ENCODE results near the gene C20orf141. TPM values are rescaled to one million over a fixed set of nuclear protein-coding genes. Genes with fewer than 3 reads are reported as not detected.

The C20orf141 gene
- total RNA-seq, 2 donors from 2014 or later = not detected

- no peaks in the 10 kb centered on the region for H3K4me1 Mint-ChIP-seq
- Histone ChIP-seq H3K27me3 (ENCODE audit: control insufficient read depth, insufficient read depth, low read length, poor library complexity, severe bottlenecking) (no peaks in the 10 kb centered on the region), H3K36me3 (ENCODE audit: control insufficient read depth, insufficient read depth, low read length) (peaks cover 27% of the 10 kb centered on the region), H3K27ac (ENCODE audit: low read depth, low read length) (no peak overlapping the region), H3K9ac (ENCODE audit: extremely low read depth, low read length, poor library complexity, severe bottlenecking) (no peak overlapping the region), H3K9me3 (ENCODE audit: control insufficient read depth, low read length) (no peaks in the 10 kb centered on the region), H3K4me1 (ENCODE audit: control insufficient read depth, insufficient read depth, low read length) (no peaks in the 10 kb centered on the region), H3K4me3 (ENCODE audit: low read length) (no peak overlapping the region)
- no peak overlapping the region for H3K4me3 Mint-ChIP-seq
- TF ChIP-seq CTCF (conservative IDR thresholded peaks at IDR 0.05) = no peak
- no peak overlapping the region for H3K27ac Mint-ChIP-seq
- DNase-seq = no peak
- peaks cover 34% of the 10 kb centered on the region for H3K36me3 Mint-ChIP-seq (ENCODE audit: low read depth)
- WGBS, 2 experiments (ENCODE audit: insufficient coverage in 1 of 2, insufficient read length in 1 of 2) = 95 to 97% methylated on average over 6 of the region's 6 CpGs
- H3K27me3 Mint-ChIP-seq (ENCODE audit: insufficient read depth) = peaks cover 20% of the 10 kb centered on the region
- H3K9me3 Mint-ChIP-seq = no peaks in the 10 kb centered on the region
Observed at GRCh38 chr20:2793471-2793870, 21.3 kb upstream of the C20orf141 start.

- no peaks in the 10 kb centered on the region for H3K9me3 Mint-ChIP-seq
- Histone ChIP-seq H3K4me1 (ENCODE audit: control insufficient read depth, insufficient read depth, low read length) (no peaks in the 10 kb centered on the region), H3K27ac (ENCODE audit: low read depth, low read length) (no peak overlapping the region), H3K27me3 (ENCODE audit: control insufficient read depth, insufficient read depth, low read length, poor library complexity, severe bottlenecking) (no peaks in the 10 kb centered on the region), H3K36me3 (ENCODE audit: control insufficient read depth, insufficient read depth, low read length) (peaks cover 27% of the 10 kb centered on the region), H3K9me3 (ENCODE audit: control insufficient read depth, low read length) (no peaks in the 10 kb centered on the region), H3K9ac (ENCODE audit: extremely low read depth, low read length, poor library complexity, severe bottlenecking) (no peak overlapping the region), H3K4me3 (ENCODE audit: low read length) (no peak overlapping the region)
- no peak for DNase-seq
- H3K27me3 Mint-ChIP-seq (ENCODE audit: insufficient read depth) = peaks cover 16% of the 10 kb centered on the region
- H3K27ac Mint-ChIP-seq = no peak overlapping the region
- no peak for TF ChIP-seq CTCF (conservative IDR thresholded peaks at IDR 0.05)
- H3K4me1 Mint-ChIP-seq = peaks cover 4% of the 10 kb centered on the region
- H3K36me3 Mint-ChIP-seq (ENCODE audit: low read depth) = peaks cover 38% of the 10 kb centered on the region
- no peak overlapping the region for H3K4me3 Mint-ChIP-seq
- 93 to 94% methylated on average over 19 to 23 of the region's 23 CpGs for WGBS, 2 experiments (ENCODE audit: insufficient coverage in 1 of 2, insufficient read length in 1 of 2)
Observed at GRCh38 chr20:2794202-2794748, 20.5 kb upstream of the C20orf141 start.

GRCh38 chr20:2794866-2795447 is 19.8 kb upstream of the C20orf141 start:
- DNase-seq = no peak
- H3K27ac ChIP-seq (ENCODE audit: low read depth, low read length) = no peak overlapping the region
- Mint-ChIP-seq H3K4me3 (no peak overlapping the region), H3K4me1 (peaks cover 9% of the 10 kb centered on the region), H3K36me3 (ENCODE audit: low read depth) (peaks cover 38% of the 10 kb centered on the region), H3K27me3 (ENCODE audit: insufficient read depth) (peaks cover 11% of the 10 kb centered on the region), H3K27ac (no peak overlapping the region), H3K9me3 (no peaks in the 10 kb centered on the region)
- H3K36me3 ChIP-seq (ENCODE audit: control insufficient read depth, insufficient read depth, low read length) = peaks cover 27% of the 10 kb centered on the region
- no peaks in the 10 kb centered on the region for H3K27me3 ChIP-seq (ENCODE audit: control insufficient read depth, insufficient read depth, low read length, poor library complexity, severe bottlenecking)
- TF ChIP-seq CTCF (conservative IDR thresholded peaks at IDR 0.05) = no peak
- H3K4me1 ChIP-seq (ENCODE audit: control insufficient read depth, insufficient read depth, low read length) = no peaks in the 10 kb centered on the region
- 95 to 97% methylated on average over 11 of the region's 11 CpGs for WGBS, 2 experiments (ENCODE audit: insufficient coverage in 1 of 2, insufficient read length in 1 of 2)
- H3K9me3 ChIP-seq (ENCODE audit: control insufficient read depth, low read length) = no peaks in the 10 kb centered on the region
- no peak overlapping the region for H3K9ac ChIP-seq (ENCODE audit: extremely low read depth, low read length, poor library complexity, severe bottlenecking)
- H3K4me3 ChIP-seq (ENCODE audit: low read length) = no peak overlapping the region
